SK-N-MC (cell line): ENCODE data around the gene VIPR2.

ENCODE experiments used
- EZH2 ChIP-seq: fragments of 200-600 bp; sonication (generic); IDR thresholded peaks from one replicate; pipeline ENCODE4 v1.6.1; 2017; ENCODE audit warnings: antibody characterized with exemption
- POLR2AphosphoS5 ChIP-seq: IDR thresholded peaks from 2 replicates; pipeline ENCODE4 v1.6.1; 2012; ENCODE audit warnings: mild to moderate bottlenecking, low read depth, low read length, borderline replicate concordance

DNA sequence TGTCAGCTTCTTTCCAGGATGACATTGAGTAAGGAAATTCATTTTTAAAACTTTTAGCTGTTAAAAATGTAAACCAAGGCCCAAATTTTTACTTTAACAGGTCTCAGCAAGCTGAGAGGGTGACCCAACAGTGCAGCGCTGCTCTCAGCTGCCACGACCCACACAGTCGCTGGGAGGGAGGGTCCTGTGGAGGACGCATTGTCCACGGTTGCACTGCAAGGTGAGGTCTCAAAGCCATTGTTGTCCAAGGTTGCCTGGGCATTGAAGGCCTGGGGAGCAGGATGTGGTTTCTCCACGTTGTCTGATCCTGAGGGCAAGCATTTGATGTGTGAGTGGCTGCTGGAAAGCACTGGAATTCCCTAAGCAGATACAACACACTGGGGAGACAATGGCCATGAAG, 15.1 kb upstream of the VIPR2 start:
- TF ChIP-seq EZH2 (no peak), POLR2AphosphoS5 (no peak)
